BE2C (cell line): ENCODE data around the gene TCF19.

Source experiments
- DNase-seq: peaks from one replicate; pipeline ENCODE4 v3.0.0-alpha.2; 2020
- H3K27me3 ChIP-seq: fragments of 250-450 bp; sonication (Bioruptor Pico); 2 replicates; pipeline ENCODE4 v1.5.1; 2020; ENCODE audit warnings: mild to moderate bottlenecking
- H3K36me3 ChIP-seq: fragments of 250-450 bp; sonication (Bioruptor Pico); 2 replicates; pipeline ENCODE4 v1.5.1; 2020; ENCODE audit warnings: mild to moderate bottlenecking
- H3K4me1 ChIP-seq: fragments of 250-450 bp; sonication (Bioruptor Pico); 2 replicates; pipeline ENCODE4 v1.5.1; 2020
- H3K4me3 ChIP-seq: 2 replicates; pipeline ENCODE4 v1.5.1; 2011; ENCODE audit warnings: low read depth, low read length
- H3K9me3 ChIP-seq: fragments of 250-450 bp; sonication (Bioruptor Pico); 2 replicates; pipeline ENCODE4 v1.5.1; 2020
- CTCF ChIP-seq: IDR thresholded peaks from 2 replicates; pipeline ENCODE4 v1.5.1; 2012; ENCODE audit warnings: mild to moderate bottlenecking, low read depth, low read length

TCF19 gene

GRCh38 chr6:31170600-31170881 lies 12.2 kb downstream of the TCF19 start, which contains the start of gene POU5F1:
POU5F1 (minus strand) TSS chr6:31170682; CDS start chr6:31170620, 62 bp downstream.
- Histone ChIP-seq H3K9me3 (no peaks in the 10 kb centered on the region), H3K27me3 (no peaks in the 10 kb centered on the region), H3K36me3 (no peaks in the 10 kb centered on the region), H3K4me3 (no peak within 1 kb of the TSS), H3K4me1 (no peaks in the 10 kb centered on the region)
- DNase-seq = no peak
- no peak for TF ChIP-seq CTCF

GRCh38 chr6:31170987-31171671 lies 12.7 kb downstream of the TCF19 start:
- H3K27me3 ChIP-seq = no peaks in the 10 kb centered on the region
- H3K4me1 ChIP-seq = no peaks in the 10 kb centered on the region
- no peak for TF ChIP-seq CTCF
- H3K36me3 ChIP-seq = no peaks in the 10 kb centered on the region
- no peaks in the 10 kb centered on the region for H3K9me3 ChIP-seq
- DNase-seq = no peak
- no peak overlapping the region for H3K4me3 ChIP-seq

- no peak for TF ChIP-seq CTCF
- Histone ChIP-seq H3K36me3 (no peaks in the 10 kb centered on the region), H3K4me3 (no peak overlapping the region), H3K27me3 (no peaks in the 10 kb centered on the region), H3K9me3 (no peaks in the 10 kb centered on the region), H3K4me1 (no peaks in the 10 kb centered on the region)
- DNase-seq = no peak
Observed at GRCh38 chr6:31171931-31172905, 13.8 kb downstream of the TCF19 start.

- DNase-seq = no peak
- Histone ChIP-seq H3K36me3 (no peaks in the 10 kb centered on the region), H3K4me3 (no peak overlapping the region), H3K4me1 (no peaks in the 10 kb centered on the region), H3K9me3 (no peaks in the 10 kb centered on the region), H3K27me3 (no peaks in the 10 kb centered on the region)
- no peak for TF ChIP-seq CTCF
Observed at GRCh38 chr6:31172973-31173384, 14.6 kb downstream of the TCF19 start.

GRCh38 chr6:31173406-31173805 lies 15.0 kb downstream of the TCF19 start:
- no peaks in the 10 kb centered on the region for H3K9me3 ChIP-seq
- no peaks in the 10 kb centered on the region for H3K4me1 ChIP-seq
- no peaks in the 10 kb centered on the region for H3K27me3 ChIP-seq
- TF ChIP-seq CTCF = no peak
- no peaks in the 10 kb centered on the region for H3K36me3 ChIP-seq
- no peak overlapping the region for H3K4me3 ChIP-seq
- no peak for DNase-seq

- DNase-seq = no peak
- Histone ChIP-seq H3K4me1 (no peaks in the 10 kb centered on the region), H3K27me3 (no peaks in the 10 kb centered on the region), H3K4me3 (no peak overlapping the region), H3K36me3 (no peaks in the 10 kb centered on the region), H3K9me3 (no peaks in the 10 kb centered on the region)
- TF ChIP-seq CTCF = no peak
Observed at GRCh38 chr6:31174378-31174777, 16.0 kb downstream of the TCF19 start.
